ENCODE data around the gene VPS29.
"Not testable (repeated sequence)": the region's sequence is repeated elsewhere in the genome, so short reads cannot be mapped to it uniquely, and the experiment has no call there.

VPS29 gene

DNA sequence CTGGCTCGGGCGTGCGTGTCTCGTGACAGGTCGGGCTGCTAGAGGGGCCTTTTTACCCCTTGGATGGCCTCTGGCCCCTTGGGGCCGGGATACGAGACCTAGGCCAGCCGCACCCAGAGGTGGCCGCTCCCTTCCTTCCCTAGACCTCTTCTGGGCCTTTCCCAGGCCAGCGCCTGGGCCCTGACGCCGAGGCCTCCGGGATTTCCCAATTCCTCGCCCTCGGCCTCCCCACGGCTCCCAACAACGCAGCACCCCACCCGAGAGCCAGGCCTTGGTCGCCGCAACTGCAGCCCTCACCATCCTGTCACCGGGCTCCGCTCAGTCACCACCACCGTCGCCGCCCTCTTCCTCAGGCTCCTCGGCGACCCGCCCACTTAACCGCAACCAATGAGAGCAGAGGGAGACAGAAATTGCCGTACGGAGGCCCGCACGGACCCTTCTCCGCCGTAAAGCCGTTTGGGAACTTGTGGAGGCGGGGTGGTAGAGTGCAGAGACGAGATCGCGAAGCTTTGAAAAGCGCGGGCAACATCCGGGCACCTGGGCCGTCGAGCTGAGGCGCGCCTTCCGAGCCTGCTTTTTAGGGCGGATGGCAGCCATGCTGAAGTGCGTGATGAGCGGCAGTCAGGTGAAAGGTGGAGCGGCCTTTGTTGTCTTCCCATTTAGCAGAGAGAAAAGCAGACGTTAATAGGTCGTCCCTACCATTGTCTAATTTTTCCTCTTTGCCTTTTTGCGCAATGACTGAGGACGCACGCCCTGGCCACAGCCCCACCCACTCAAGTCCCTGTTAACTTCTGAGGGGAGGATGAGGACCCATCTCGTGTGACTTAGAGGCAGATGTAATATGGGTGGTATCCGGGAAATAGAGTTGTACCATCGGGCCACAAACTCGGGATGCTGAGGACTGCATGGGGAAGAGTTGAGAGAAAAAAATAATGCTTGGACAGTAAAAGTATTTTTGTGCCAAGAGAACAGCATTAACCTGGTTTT lies at the start of gene VPS29, which contains the start of gene RAD9B:
Gene VPS29 (minus strand): TSS at position 360 of the 987 bp plus-strand sequence. CDS start 60 bp downstream, at position 300.
Gene RAD9B (plus strand): TSS at position 580 of the 987 bp plus-strand sequence. CDS start 7 bp downstream, at position 587.
- peak; percentile 97 for DNase-seq

GRCh38 chr12:110550981-110551380 lies 49.1 kb upstream of the VPS29 start:
- DNase-seq = no peak

DNA sequence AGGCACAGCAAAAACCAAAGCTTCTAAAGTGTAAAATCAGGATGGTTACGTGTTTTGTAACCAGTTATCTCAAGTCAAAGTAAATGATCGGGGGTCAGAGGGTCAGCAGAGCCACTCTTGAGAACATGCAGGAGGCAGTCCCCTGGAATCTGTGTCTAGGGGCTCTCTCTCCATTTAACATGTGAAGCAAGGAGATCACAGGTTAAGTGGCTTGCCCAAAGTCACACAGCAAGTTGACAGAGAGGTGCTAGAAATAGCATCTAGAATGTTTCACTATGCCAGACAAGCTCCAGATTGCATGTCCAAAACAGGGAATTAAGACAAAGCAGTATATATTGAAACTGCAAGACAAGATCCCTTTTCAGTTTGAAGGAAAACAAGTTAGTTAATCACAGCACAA lies 47.8 kb upstream of the VPS29 start:
- no peak for DNase-seq

- no peak for DNase-seq
Measured at GRCh38 chr12:110548678-110549077, 46.8 kb upstream of the VPS29 start.

- DNase-seq = no peak
Measured at GRCh38 chr12:110547090-110547489, 45.2 kb upstream of the VPS29 start.

DNA sequence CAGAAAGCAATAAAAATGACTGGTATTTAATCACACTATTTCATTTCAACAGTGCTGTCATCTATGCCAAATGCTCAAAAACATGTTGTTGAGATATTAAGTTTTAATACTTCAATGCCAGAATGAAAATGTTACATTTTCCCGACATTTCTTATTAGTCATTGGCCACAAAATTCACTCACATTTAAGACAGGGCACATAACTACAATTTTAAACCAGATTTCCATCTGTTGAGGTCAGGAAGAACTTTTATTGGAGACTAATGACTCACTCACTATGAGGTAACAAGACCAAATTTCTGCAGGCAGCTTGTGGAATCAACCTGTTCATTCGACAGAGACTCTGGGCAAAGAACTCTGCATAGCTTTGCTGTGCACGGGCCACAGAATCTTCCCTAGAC lies 44.4 kb upstream of the VPS29 start:
- DNase-seq = no peak

DNA sequence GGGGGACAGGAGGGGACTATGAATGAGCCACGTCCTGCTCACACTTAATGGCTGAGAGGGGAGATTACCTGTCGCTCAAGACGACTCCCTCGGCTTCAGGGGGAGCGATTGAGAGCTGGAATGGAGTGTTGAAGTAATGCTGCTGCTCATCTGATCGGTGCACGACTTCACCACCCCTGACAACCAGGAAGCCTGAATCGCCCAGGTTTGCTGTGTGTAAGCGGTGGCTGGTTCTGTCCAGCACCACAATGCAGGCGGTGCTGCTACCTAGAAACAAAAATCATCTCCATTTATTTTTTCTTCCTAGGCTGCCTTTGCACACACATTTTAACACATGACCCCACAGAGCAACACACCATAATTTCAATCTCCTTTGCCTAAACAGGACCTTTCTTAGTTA lies 43.9 kb upstream of the VPS29 start:
- no peak for DNase-seq

DNA sequence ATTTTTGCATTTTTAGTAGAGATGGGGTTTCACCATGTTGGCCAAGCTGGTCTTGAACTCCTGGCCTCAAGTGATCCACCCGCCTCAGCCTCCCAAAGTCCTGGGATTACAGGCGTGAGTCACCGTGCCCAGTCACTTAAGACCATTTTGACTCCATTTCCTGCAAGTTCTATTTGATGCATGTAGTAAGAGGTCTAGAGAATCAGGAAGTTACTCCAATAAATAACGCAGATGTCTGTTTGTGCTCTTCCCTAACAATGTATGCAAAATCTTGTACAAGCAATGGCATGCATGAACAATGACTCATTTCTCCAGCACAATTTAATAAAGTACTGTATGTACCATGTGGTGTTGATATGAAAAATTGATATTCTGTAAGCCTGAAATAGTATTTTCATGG lies 43.3 kb upstream of the VPS29 start:
- DNase-seq = not testable (repeated sequence)

- no peak for DNase-seq
Measured at GRCh38 chr12:110543965-110544364, 42.1 kb upstream of the VPS29 start.

- DNase-seq = no peak
Measured at GRCh38 chr12:110543252-110543959, 41.5 kb upstream of the VPS29 start.

DNA sequence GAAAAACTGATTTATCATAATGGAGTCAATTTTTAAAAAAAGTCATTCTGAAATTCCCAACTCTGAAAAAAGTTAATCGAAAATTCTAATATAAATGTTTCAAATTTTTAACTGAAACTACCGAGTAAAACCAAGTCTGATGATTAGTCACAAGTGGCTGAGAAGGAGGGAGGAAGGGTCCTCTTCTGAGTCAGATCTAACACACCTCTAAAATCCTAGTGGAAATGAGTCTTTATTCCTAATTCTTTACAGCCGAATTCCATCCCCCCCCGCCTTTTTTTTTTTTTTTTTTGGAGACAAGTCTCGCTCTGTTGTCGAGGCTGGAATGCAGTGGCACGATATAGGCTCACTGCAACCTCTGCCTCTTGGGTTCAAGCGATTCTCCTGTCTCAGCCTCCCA lies 38.1 kb upstream of the VPS29 start:
- DNase-seq = no peak

- DNase-seq = no peak
Measured at GRCh38 chr12:110538869-110539622, 37.1 kb upstream of the VPS29 start.

DNA sequence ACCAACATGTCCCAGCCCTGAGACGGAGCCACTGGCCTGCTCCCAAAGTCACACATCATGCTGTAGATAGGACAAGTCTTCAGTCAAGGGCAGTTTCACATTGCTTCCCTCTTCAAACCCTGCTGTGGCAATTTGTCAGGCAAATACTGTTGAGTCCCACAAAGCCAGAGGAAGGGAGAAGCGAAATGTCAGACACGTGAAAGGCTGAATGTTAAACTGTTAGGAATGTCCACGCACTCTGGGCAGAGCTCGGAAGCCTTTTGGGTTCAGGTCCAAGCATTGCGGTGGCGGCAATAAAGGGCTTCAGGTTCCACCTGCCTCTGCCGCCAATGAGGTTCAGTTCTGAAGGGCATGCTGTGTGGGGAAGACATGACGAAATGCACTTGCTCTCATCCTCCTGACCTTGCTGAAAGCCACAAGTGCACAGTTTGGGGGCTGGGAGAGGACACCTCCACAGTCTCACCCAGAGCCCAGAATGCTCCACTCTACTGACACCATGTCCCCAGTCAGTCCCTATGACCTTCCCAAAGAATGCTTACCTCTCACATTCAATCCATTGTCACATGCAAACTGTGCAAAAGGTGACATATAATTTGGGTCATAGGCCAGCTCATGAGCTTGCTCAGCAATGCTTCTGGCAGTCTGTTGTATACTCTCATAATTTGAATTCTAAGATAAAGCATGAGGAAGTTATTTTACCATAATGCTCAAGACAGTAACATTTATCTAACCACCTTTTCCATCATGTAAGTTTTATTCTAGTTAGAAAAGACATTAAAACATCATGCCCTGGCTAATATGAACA lies 35.9 kb upstream of the VPS29 start:
- DNase-seq = no peak

GRCh38 chr12:110536834-110537604 lies 35.1 kb upstream of the VPS29 start:
- no peak for DNase-seq

GRCh38 chr12:110534811-110535210 lies 32.9 kb upstream of the VPS29 start:
- no peak for DNase-seq

DNA sequence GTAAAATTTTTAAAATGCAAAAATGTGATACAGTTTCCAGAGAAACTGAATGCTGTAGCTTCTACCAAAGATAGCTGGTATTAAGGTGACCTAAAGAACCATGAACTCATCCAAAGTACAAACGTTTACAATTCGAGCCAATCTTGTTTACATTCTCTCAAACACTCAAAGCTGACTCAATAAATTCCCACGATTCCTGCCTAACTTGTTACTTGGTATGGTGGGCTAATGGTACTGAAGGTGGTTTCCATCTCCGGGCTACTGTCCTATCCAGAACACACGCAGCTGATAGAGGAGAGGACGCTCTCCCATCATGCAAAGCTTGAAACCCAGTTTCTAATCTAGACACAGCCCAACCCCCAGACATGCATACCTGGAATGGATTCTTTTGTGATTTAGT lies 31.7 kb upstream of the VPS29 start:
- no peak for DNase-seq

- no peak for DNase-seq
Measured at GRCh38 chr12:110532644-110533043, 30.7 kb upstream of the VPS29 start.

- no peak for DNase-seq
Measured at GRCh38 chr12:110531741-110532333, 29.9 kb upstream of the VPS29 start.

GRCh38 chr12:110530511-110530910 lies 28.6 kb upstream of the VPS29 start:
- DNase-seq = no peak

- DNase-seq = no peak
Measured at GRCh38 chr12:110528277-110528839, 26.4 kb upstream of the VPS29 start.
